Neuronal stem cell (in vitro differentiated cells): Measurements from ENCODE around the gene SYCP2L.
"Not testable (repeated sequence)": the region's sequence is repeated elsewhere in the genome, so short reads cannot be mapped to it uniquely, and the experiment has no call there.

Source experiments
- DNase-seq: peaks from one replicate; pipeline ENCODE4 v3.0.0-alpha.2; 2013; ENCODE audit warnings: low spot score
- H2AFZ ChIP-seq: one replicate; pipeline ENCODE4 v1.6.1; 2013; ENCODE audit warnings: mild to moderate bottlenecking, low read length, inconsistent platforms
- H2AK5ac ChIP-seq: 2 replicates; pipeline ENCODE4 v1.6.1; 2013; ENCODE audit warnings: low read depth, mild to moderate bottlenecking, inconsistent platforms, low read length, moderate library complexity, mixed read lengths
- H2BK120ac ChIP-seq: 2 replicates; pipeline ENCODE4 v1.6.1; 2013; ENCODE audit warnings: low read depth, mild to moderate bottlenecking, inconsistent platforms, low read length, moderate library complexity, mixed read lengths
- H2BK12ac ChIP-seq: one replicate; pipeline ENCODE4 v1.6.1; 2013; ENCODE audit warnings: low read length, inconsistent platforms
- H2BK15ac ChIP-seq: 2 replicates; pipeline ENCODE4 v1.6.1; 2013; ENCODE audit warnings: mild to moderate bottlenecking, low read length, inconsistent platforms, mixed read lengths
- H2BK5ac ChIP-seq: one replicate; pipeline ENCODE4 v1.6.1; 2013; ENCODE audit warnings: inconsistent platforms, mild to moderate bottlenecking, low read length, moderate library complexity
- H3K14ac ChIP-seq: one replicate; pipeline ENCODE4 v1.6.1; 2013; ENCODE audit warnings: low read length, inconsistent platforms
- H3K18ac ChIP-seq: 2 replicates; pipeline ENCODE4 v1.6.1; 2013; ENCODE audit warnings: low read length, inconsistent platforms
- H3K23ac ChIP-seq: 2 replicates; pipeline ENCODE4 v1.6.1; 2013; ENCODE audit warnings: low read depth, mild to moderate bottlenecking, mixed read lengths, low read length, inconsistent platforms; ENCODE audit not compliant: poor library complexity
- H3K27ac ChIP-seq: replicated peaks from 3 replicates; pipeline ENCODE4 v1.5.1; 2013; ENCODE audit warnings: low read length, inconsistent platforms
- H3K27me3 ChIP-seq, 3 experiments: 2 replicates each; pipeline ENCODE4 v1.6.1; 2013; ENCODE audit warnings: low read length in 3 of 3, mild to moderate bottlenecking in 2 of 3, inconsistent platforms in 1 of 3, low read depth in 1 of 3, mixed read lengths in 1 of 3, moderate library complexity in 1 of 3; ENCODE audit not compliant: control insufficient read depth in 3 of 3, insufficient read depth in 3 of 3
- H3K36me3 ChIP-seq, 2 donors: replicated peaks in 1 of 2; 2 replicates each; pipeline ENCODE4 v1.6.1; 2013; ENCODE audit warnings: low read length in 2 of 2; ENCODE audit not compliant: control insufficient read depth in 2 of 2, insufficient read depth in 2 of 2
- H3K4ac ChIP-seq: 2 replicates; pipeline ENCODE4 v1.6.1; 2013; ENCODE audit warnings: inconsistent platforms, mild to moderate bottlenecking, low read length, moderate library complexity
- H3K4me1 ChIP-seq, 2 donors: 1 replicate in 1 of 2; 2 replicates in 1 of 2; pipeline ENCODE4 v1.6.1; 2013; ENCODE audit warnings: low read length in 2 of 2, low read depth in 1 of 2; ENCODE audit not compliant: control insufficient read depth in 2 of 2, insufficient read depth in 1 of 2
- H3K4me2 ChIP-seq: one replicate; pipeline ENCODE4 v1.6.1; 2013; ENCODE audit warnings: mild to moderate bottlenecking, low read length, inconsistent platforms; ENCODE audit not compliant: insufficient read depth, poor library complexity, severe bottlenecking
- H3K4me3 ChIP-seq, 2 donors: 2 replicates each; pipeline ENCODE4 v1.5.1; 2013; ENCODE audit warnings: low read length in 2 of 2, mild to moderate bottlenecking in 2 of 2, inconsistent platforms in 1 of 2, moderate library complexity in 1 of 2
- H3K79me1 ChIP-seq: one replicate; pipeline ENCODE4 v1.6.1; 2013; ENCODE audit warnings: low read depth, mild to moderate bottlenecking, inconsistent platforms, low read length, moderate library complexity
- H3K9ac ChIP-seq: one replicate; pipeline ENCODE4 v1.6.1; 2013; ENCODE audit warnings: mild to moderate bottlenecking, low read depth, low read length, inconsistent platforms; ENCODE audit not compliant: poor library complexity
- H3K9me3 ChIP-seq, 2 donors: replicated peaks in 1 of 2; 2 replicates each; pipeline versions ENCODE3 to v1.6.1; 2013; ENCODE audit warnings: low read length in 2 of 2, mild to moderate bottlenecking in 2 of 2, inconsistent platforms in 1 of 2, low read depth in 1 of 2, mixed read lengths in 1 of 2, moderate library complexity in 1 of 2; ENCODE audit not compliant: control insufficient read depth in 2 of 2, insufficient read depth in 1 of 2
- H4K8ac ChIP-seq: one replicate; pipeline ENCODE4 v1.6.1; 2013; ENCODE audit warnings: low read depth, mild to moderate bottlenecking, inconsistent platforms, low read length, moderate library complexity
- H4K91ac ChIP-seq: one replicate; pipeline ENCODE4 v1.6.1; 2013; ENCODE audit warnings: low read length, low read depth, mild to moderate bottlenecking, inconsistent platforms; ENCODE audit not compliant: poor library complexity
- WGBS, 2 donors: extraction: QIAGEN DNeasy Blood & Tissue Kit; methylation state at CpG; one replicate each; pipeline ENCODE4 v1.1.7; 2013; ENCODE audit warnings: missing lambda C conversion rate in 2 of 2, mixed read lengths in 1 of 2; ENCODE audit not compliant: insufficient read length in 2 of 2, insufficient replicate concordance in 1 of 2; ENCODE audit errors: extremely low coverage in 2 of 2; 5-methylcytosine and 5-hydroxymethylcytosine counted together

SYCP2L gene

GRCh38 chr6:10866709-10867108 lies 20.1 kb upstream of the SYCP2L start:
- H4K8ac ChIP-seq, H3K18ac ChIP-seq: not testable (repeated sequence)

GRCh38 chr6:10867952-10868351 lies 18.9 kb upstream of the SYCP2L start:
- H4K91ac ChIP-seq: no peak overlapping the region
- H2BK5ac ChIP-seq: no peak overlapping the region
- H2AK5ac ChIP-seq: no peak overlapping the region
- H3K14ac ChIP-seq: no peak overlapping the region
- no peak overlapping the region for H3K4me2 ChIP-seq
- H3K4ac ChIP-seq: no peak overlapping the region
- H2BK12ac ChIP-seq: no peak overlapping the region
- H3K9me3 ChIP-seq: no peaks in the 10 kb centered on the region
- WGBS, 2 donors: no CpG with 5 or more reads among the region's 3 CpGs
- no peak for DNase-seq
- no peak overlapping the region for H3K27ac ChIP-seq
- no peaks in the 10 kb centered on the region for H3K4me1 ChIP-seq
- H2AFZ ChIP-seq: no peak overlapping the region
- H2BK15ac ChIP-seq: no peak overlapping the region
- H4K8ac ChIP-seq: no peak overlapping the region
- H3K18ac ChIP-seq: no peak overlapping the region
- no peak overlapping the region for H2BK120ac ChIP-seq
- no peak overlapping the region for H3K23ac ChIP-seq
- H3K79me1 ChIP-seq: no peaks in the 10 kb centered on the region
- H3K4me3 ChIP-seq: no peak overlapping the region
- no peaks in the 10 kb centered on the region for H3K36me3 ChIP-seq
- no peak overlapping the region for H3K9ac ChIP-seq
- H3K27me3 ChIP-seq: no peaks in the 10 kb centered on the region

More at GRCh38 chr6:10866709-10867108, 20.1 kb upstream of the SYCP2L start:
- not testable (repeated sequence) for H3K4ac ChIP-seq, H2BK120ac ChIP-seq, H3K27ac ChIP-seq, H3K14ac ChIP-seq, H2BK15ac ChIP-seq, H3K4me1 ChIP-seq, H3K27me3 ChIP-seq, H2BK12ac ChIP-seq, H3K9me3 ChIP-seq, H2BK5ac ChIP-seq, H3K9ac ChIP-seq, H2AK5ac ChIP-seq, H4K91ac ChIP-seq, H3K4me3 ChIP-seq, DNase-seq, H3K36me3 ChIP-seq, H2AFZ ChIP-seq, H3K4me2 ChIP-seq, H3K79me1 ChIP-seq, H3K23ac ChIP-seq
- WGBS, 2 donors: no CpG with 5 or more reads among the region's 3 CpGs

- Histone ChIP-seq H3K9me3 (no peaks in the 10 kb centered on the region), H2AFZ (no peak overlapping the region), H4K91ac (no peak overlapping the region), H3K36me3 (no peaks in the 10 kb centered on the region), H2BK120ac (no peak overlapping the region), H3K14ac (no peak overlapping the region), H3K27ac (no peak overlapping the region), H2AK5ac (no peak overlapping the region), H3K4me1 (no peaks in the 10 kb centered on the region), H3K4ac (no peak overlapping the region), H3K27me3 (peaks cover 0 to 24% (median 0%) of the 10 kb centered on the region in 3 experiments), H2BK15ac (no peak overlapping the region), H4K8ac (no peak overlapping the region), H2BK12ac (no peak overlapping the region), H3K4me2 (no peak overlapping the region), H3K9ac (no peak overlapping the region), H3K79me1 (peaks cover 1% of the 10 kb centered on the region), H2BK5ac (no peak overlapping the region), H3K18ac (no peak overlapping the region), H3K4me3 (no peak overlapping the region), H3K23ac (no peak overlapping the region)
- no peak for DNase-seq
- WGBS, 2 donors: no CpG with 5 or more reads among the region's 1 CpG
These were observed 13.5 kb upstream of the SYCP2L start for GRCh38 chr6:10873374-10873773.

- no CpG with 5 or more reads among the region's 6 CpGs for WGBS, 2 donors
- no peaks in the 10 kb centered on the region for H3K4me1 ChIP-seq
These were observed 12.6 kb upstream of the SYCP2L start for GRCh38 chr6:10874207-10874606.

More at GRCh38 chr6:10874207-10874606, 12.6 kb upstream of the SYCP2L start:
- Histone ChIP-seq H4K8ac (no peak overlapping the region), H2BK5ac (no peak overlapping the region), H3K18ac (no peak overlapping the region), H3K4me2 (no peak overlapping the region), H3K79me1 (peaks cover 1% of the 10 kb centered on the region), H3K9ac (no peak overlapping the region), H3K27me3 (peaks cover 0 to 33% (median 0%) of the 10 kb centered on the region in 3 experiments), H2BK15ac (no peak overlapping the region), H3K23ac (no peak overlapping the region), H3K14ac (no peak overlapping the region), H3K27ac (no peak overlapping the region), H2BK120ac (no peak overlapping the region), H3K4ac (no peak overlapping the region), H4K91ac (no peak overlapping the region), H3K4me3 (no peak overlapping the region), H2BK12ac (no peak overlapping the region), H2AK5ac (no peak overlapping the region), H3K9me3 (no peaks in the 10 kb centered on the region), H2AFZ (no peak overlapping the region), H3K36me3 (no peaks in the 10 kb centered on the region)
- DNase-seq: no peak
